NCI-H128 (cell line): ENCODE results near the gene ANKRD52.
"Not testable (repeated sequence)": the region's sequence is repeated elsewhere in the genome, so short reads cannot be mapped to it uniquely, and the experiment has no call there.

Experiments
- DNase-seq: peaks from one replicate; lab custom pipeline; 2025; ENCODE audit not compliant: unreplicated experiment; lab: John Stamatoyannopoulos, UW

Gene ANKRD52

GRCh38 chr12:56213878-56214277 lies 44.3 kb downstream of the ANKRD52 start:
- DNase-seq = no peak

- no peak for DNase-seq
Observed at GRCh38 chr12:56212361-56212760, 45.8 kb downstream of the ANKRD52 start.

GRCh38 chr12:56208006-56208405 lies 50.2 kb downstream of the ANKRD52 start:
- no peak for DNase-seq

- DNase-seq = no peak
Observed at GRCh38 chr12:56206452-56207166, 51.6 kb downstream of the ANKRD52 start.

- DNase-seq = no peak
Observed at GRCh38 chr12:56205445-56205844, 52.7 kb downstream of the ANKRD52 start.

- DNase-seq = no peak
Observed at GRCh38 chr12:56204275-56204674, 53.9 kb downstream of the ANKRD52 start.

- no peak for DNase-seq
Observed at GRCh38 chr12:56202838-56203237, 55.3 kb downstream of the ANKRD52 start.

GRCh38 chr12:56202366-56202765 lies 55.8 kb downstream of the ANKRD52 start:
- DNase-seq = no peak

- no peak for DNase-seq
Observed at GRCh38 chr12:56198836-56199235, 59.3 kb downstream of the ANKRD52 start.

- no peak for DNase-seq
Observed at GRCh38 chr12:56197921-56198635, 60.1 kb downstream of the ANKRD52 start.

- not testable (repeated sequence) for DNase-seq
Observed at GRCh38 chr12:56196818-56197550, 61.2 kb downstream of the ANKRD52 start.

GRCh38 chr12:56193025-56193578 lies 65.1 kb downstream of the ANKRD52 start:
- DNase-seq = peak; percentile 75

GRCh38 chr12:56192582-56192981 lies 65.6 kb downstream of the ANKRD52 start:
- DNase-seq = no peak

GRCh38 chr12:56190695-56191155 lies 67.5 kb downstream of the ANKRD52 start:
- no peak for DNase-seq

- peak; percentile 76 for DNase-seq
Observed at GRCh38 chr12:56189918-56190694, 68.1 kb downstream of the ANKRD52 start.

- peak; percentile 67 for DNase-seq
Observed at GRCh38 chr12:56189099-56189917, 68.9 kb downstream of the ANKRD52 start, which contains the start of gene SMARCC2. Gene SMARCC2 (minus strand): TSS chr12:56189483. CDS start chr12:56189461, 22 bp downstream.

GRCh38 chr12:56188778-56189098 lies 69.4 kb downstream of the ANKRD52 start:
- no peak for DNase-seq

GRCh38 chr12:56188131-56188777 lies 69.9 kb downstream of the ANKRD52 start:
- no peak for DNase-seq
